GM10266 (cell line): ENCODE measurements around the gene MRPL14.

ENCODE experiments used
- DNase-seq: peaks from one replicate; pipeline ENCODE4 v3.0.0; 2012; ENCODE audit errors: extremely low spot score
- TF ChIP-seq, protein P1 (sequence below): IDR thresholded peaks from 2 replicates; pipeline ENCODE4 v1.5.1; 2012; ENCODE audit warnings: mild to moderate bottlenecking, low read depth; ENCODE audit not compliant: control insufficient read depth, insufficient read depth; ENCODE audit errors: missing control alignments

Gene MRPL14

DNA sequence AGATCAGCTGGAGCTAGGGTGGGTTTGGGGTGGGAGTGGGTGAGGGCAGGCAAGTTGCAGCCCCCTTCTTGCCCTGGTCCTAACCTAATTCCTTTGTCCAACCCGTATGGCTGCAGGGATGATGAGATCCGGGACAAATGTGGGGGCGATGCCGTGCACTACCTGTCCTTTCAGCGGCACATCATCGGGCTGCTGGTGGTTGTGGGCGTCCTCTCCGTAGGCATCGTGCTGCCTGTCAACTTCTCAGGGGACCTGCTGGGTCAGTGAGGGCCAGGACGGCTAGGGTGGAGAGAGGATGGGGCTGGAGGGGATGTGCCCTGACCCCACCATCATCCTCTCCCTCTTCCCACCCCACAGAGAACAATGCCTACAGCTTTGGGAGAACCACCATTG lies 12.1 kb upstream of the MRPL14 start:
- no peak for DNase-seq
- TF ChIP-seq, protein P1, sequence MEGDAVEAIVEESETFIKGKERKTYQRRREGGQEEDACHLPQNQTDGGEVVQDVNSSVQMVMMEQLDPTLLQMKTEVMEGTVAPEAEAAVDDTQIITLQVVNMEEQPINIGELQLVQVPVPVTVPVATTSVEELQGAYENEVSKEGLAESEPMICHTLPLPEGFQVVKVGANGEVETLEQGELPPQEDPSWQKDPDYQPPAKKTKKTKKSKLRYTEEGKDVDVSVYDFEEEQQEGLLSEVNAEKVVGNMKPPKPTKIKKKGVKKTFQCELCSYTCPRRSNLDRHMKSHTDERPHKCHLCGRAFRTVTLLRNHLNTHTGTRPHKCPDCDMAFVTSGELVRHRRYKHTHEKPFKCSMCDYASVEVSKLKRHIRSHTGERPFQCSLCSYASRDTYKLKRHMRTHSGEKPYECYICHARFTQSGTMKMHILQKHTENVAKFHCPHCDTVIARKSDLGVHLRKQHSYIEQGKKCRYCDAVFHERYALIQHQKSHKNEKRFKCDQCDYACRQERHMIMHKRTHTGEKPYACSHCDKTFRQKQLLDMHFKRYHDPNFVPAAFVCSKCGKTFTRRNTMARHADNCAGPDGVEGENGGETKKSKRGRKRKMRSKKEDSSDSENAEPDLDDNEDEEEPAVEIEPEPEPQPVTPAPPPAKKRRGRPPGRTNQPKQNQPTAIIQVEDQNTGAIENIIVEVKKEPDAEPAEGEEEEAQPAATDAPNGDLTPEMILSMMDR, result no peak

DNA sequence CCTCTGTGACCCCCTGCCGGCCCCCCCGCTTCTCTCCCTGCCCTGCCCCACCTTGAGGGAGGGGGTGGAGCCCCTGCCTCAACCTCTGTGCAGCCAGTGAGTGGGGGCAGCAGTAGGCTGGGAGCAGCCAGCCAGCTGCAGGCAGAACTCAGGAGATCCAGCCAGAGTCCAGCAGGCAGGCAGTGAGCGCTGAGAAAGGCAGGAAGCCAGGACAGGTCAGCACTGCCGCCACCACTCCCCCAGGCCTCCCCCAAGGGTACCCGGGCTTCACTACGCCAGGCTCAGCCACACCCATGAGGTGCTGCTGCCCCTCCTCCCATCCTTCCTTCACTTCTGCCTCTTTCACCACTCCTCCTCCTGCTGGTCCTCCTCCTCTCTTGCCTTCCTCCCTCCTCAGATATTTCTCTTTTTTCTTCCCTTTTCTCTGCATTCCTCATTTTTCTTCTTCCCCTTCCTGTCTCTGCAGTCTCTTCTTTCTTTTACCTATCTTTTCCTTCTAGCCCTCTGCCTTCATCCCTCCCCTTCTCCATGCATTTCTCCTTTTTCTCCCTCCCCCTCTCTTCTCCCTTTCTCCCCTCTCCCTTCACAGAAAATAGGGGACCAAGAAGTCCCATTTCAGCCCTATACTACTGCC lies 11.6 kb upstream of the MRPL14 start:
- TF ChIP-seq, protein P1, result no peak
- DNase-seq, result no peak

DNA sequence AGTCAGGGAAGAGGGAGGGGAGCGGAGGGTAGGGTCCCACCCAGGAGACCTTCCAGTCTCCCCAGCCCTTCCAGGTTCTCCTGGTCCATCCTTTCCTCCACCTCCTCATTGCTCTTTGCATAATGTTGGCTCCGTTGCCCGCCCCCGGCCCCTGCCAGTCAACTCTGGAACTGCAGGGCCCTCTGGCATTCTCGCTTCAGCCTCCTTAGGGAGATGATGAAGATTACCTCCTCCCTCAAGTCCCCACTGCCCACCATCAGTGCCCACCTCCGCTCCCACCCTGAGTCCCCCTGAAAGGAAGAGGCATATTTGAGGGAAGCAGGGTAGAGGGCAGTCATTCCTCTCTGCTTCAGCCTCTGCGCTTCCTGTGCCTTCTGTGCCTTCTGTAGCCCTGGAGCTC lies 8.6 kb upstream of the MRPL14 start:
- no peak for DNase-seq
- TF ChIP-seq, protein P1, result no peak

DNA sequence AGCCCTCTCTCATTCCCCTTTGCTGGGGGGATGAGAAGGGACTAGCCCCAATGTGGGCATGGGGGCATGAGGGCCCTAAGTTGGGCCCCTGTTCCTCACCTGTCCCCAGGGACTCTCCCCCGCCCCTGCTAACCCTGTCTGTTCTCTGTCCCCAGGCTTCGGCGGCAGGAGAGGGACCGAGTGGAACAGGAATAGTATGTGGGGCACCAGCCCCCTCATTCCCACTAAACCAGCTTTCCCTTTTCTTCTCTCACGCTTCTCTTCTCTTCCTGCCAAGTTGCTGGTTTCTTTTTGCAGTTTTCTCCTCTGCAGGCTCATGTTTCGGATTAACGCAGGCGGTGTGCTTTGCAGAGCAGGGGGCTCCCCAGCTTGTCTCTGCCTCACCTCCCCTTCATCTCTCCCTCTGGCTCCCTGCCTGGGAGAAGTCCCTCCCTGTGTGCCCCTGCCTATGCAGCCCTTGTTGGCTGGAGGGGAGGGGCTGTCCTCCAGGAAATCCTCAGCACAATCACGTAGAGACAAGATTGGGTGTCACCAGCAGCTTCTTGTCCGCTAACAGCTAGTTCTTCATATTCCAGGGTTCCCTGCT lies 8.0 kb upstream of the MRPL14 start:
- DNase-seq, result no peak
- TF ChIP-seq, protein P1, result no peak

DNA sequence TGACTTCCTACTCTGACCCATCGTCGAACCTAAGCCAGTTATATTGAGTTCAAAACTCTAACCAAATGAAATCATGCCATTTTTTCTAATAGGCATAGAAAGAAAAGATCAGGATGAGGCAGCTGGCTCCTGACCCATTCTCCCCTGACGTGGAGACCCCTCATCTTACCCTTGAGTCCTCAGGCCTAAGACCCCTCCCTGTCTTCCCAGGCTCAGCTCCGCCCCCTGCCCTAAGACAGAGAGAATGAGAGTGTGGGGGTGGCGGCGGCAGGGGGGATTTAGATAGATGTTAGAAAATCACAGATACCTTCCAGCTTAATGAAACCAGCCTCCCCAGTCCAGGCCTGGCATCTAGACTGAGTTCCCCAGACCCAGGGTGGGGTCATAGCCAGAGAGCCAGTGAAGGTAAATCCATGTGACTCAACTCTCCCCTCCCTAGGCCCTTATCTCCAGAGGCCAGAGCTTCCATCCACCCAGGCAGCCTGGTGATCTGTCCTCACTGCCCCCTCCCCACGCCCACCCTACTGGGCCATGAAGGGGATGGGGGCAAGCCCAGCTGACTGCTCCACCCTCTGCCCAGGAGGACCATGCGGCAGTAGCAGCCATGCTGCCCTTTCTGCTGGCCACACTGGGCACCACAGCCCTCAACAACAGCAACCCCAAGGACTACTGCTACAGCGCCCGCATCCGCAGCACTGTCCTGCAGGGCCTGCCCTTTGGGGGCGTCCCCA lies 6.9 kb upstream of the MRPL14 start:
- no peak for DNase-seq
- TF ChIP-seq, protein P1, result no peak

DNA sequence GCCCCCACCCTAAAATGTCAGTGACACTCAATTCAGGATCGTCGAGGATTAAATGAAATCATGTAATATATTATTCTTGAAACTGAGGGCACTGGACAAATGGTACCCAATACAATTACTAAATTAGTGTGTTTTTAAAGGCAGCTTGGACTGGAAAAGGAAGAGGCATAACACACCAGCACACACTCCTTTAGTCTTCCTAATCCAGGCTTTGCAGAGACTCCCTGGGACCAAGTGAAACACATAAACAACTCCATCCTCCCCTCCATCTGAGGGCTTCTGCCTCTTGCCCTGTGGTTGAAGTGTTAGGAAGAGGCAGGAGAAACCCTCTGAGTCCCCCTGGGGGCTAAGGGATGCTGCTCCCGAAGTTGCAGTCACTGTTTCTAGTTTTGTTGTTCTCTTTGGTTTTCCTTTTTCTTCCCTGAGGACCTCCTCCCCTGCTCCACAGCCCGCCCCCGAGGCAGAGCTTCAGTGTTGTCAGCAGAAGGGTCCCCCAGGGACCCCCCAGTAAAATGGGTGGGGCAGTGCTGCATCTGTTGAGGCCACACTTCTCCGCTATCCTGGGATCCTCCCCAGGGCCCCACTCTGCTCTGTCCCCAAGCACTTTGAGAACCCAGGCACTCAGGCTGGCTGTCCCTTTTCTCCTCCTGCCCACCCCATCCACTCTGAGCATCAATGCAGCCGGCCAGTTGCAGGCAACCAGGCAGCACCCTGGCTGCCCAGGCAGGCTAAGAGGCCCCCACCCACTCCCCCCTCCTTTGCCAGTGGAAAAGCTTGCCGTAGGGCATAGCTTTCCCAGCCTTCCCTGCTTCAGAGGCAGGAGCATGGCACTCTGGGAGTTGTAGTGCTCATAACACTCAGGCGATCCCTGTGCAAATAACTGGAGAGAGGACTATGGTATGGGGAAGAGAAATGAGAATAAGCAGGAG lies 6.0 kb upstream of the MRPL14 start:
- TF ChIP-seq, protein P1, result no peak
- no peak for DNase-seq
